T-helper 22 cell (primary cell): Measurements from ENCODE around the gene THSD4.
"Not testable (repeated sequence)": the region's sequence is repeated elsewhere in the genome, so short reads cannot be mapped to it uniquely, and the experiment has no call there.

ENCODE experiments used
- DNase-seq: peaks from one replicate; pipeline ENCODE4 v3.0.0-alpha.2; 2020; ENCODE audit warnings: low read depth

Gene THSD4

GRCh38 chr15:71261909-71262308 is 146.6 kb downstream of the THSD4 start:
- no peak for DNase-seq

GRCh38 chr15:71262599-71262998 is 147.3 kb downstream of the THSD4 start:
- no peak for DNase-seq

GRCh38 chr15:71265606-71266005 is 150.3 kb downstream of the THSD4 start:
- DNase-seq = not testable (repeated sequence)

- no peak for DNase-seq
Measured at GRCh38 chr15:71271327-71271726, 156.1 kb downstream of the THSD4 start.

- DNase-seq = no peak
Measured at GRCh38 chr15:71272932-71273331, 157.7 kb downstream of the THSD4 start.

GRCh38 chr15:71273731-71274447 is 158.6 kb downstream of the THSD4 start:
- no peak for DNase-seq

GRCh38 chr15:71274448-71274798 is 159.2 kb downstream of the THSD4 start:
- DNase-seq = no peak

- no peak for DNase-seq
Measured at GRCh38 chr15:71275098-71275497, 159.8 kb downstream of the THSD4 start.

GRCh38 chr15:71275566-71276335 is 160.5 kb downstream of the THSD4 start:
- DNase-seq = no peak

- no peak for DNase-seq
Measured at GRCh38 chr15:71276336-71276665, 161.0 kb downstream of the THSD4 start.

- DNase-seq = no peak
Measured at GRCh38 chr15:71278989-71279756, 163.9 kb downstream of the THSD4 start.

GRCh38 chr15:71279757-71280141 is 164.5 kb downstream of the THSD4 start:
- DNase-seq = no peak

- no peak for DNase-seq
Measured at GRCh38 chr15:71280206-71280605, 164.9 kb downstream of the THSD4 start.

GRCh38 chr15:71281256-71281655 is 166.0 kb downstream of the THSD4 start:
- DNase-seq = no peak

- no peak for DNase-seq
Measured at GRCh38 chr15:71282076-71282475, 166.8 kb downstream of the THSD4 start.

- no peak for DNase-seq
Measured at GRCh38 chr15:71288348-71288955, 173.2 kb downstream of the THSD4 start.

- no peak for DNase-seq
Measured at GRCh38 chr15:71290002-71290401, 174.7 kb downstream of the THSD4 start.

GRCh38 chr15:71290881-71291635 is 175.8 kb downstream of the THSD4 start:
- no peak for DNase-seq

- no peak for DNase-seq
Measured at GRCh38 chr15:71291723-71292122, 176.5 kb downstream of the THSD4 start.

- DNase-seq = no peak
Measured at GRCh38 chr15:71293723-71294122, 178.5 kb downstream of the THSD4 start.

- no peak for DNase-seq
Measured at GRCh38 chr15:71294251-71294910, 179.1 kb downstream of the THSD4 start.
